K562 (cell line): ENCODE data around the gene DISC1. TPM values are rescaled to one million over a fixed set of nuclear protein-coding genes. Genes with fewer than 3 reads are reported as not detected.

Experiments
- ATAC-seq: fragments of 200-7000 bp; cut with Tn5 transposase; 3 replicates; pipeline ENCODE4 v1.9.1; 2020; ENCODE audit warnings: moderate library complexity
- BruUV-seq: library from RNA; stranded (reverse); fragments of 400-500 nt; replicated peaks from 2 replicates; lab custom pipeline; 2021; lab: Mats Ljungman, UMichigan
- CTCF ChIA-PET: fragments of 300-600 bp; formaldehyde crosslinking; extraction: SDS; loops from one replicate; lab custom pipeline; 2021; ENCODE audit warnings: low intra/inter-chr PET ratio; lab: Yijun Ruan, JAX
- POLR2A ChIA-PET: fragments of 300-600, 350-650 bp; sonication (Branson Sonifier 250); formaldehyde crosslinking; extraction: SDS; loops from one replicate; lab custom pipeline; 2021; ENCODE audit warnings: antibody characterized with exemption, inconsistent platforms; lab: Yijun Ruan, JAX
- DNase-seq, 4 experiments: peaks; one replicate each; pipeline versions ENCODE4 v3.0.0 to v3.0.0-alpha.2; 2011 to 2018; ENCODE audit warnings: low spot score in 3 of 4, mixed read lengths in 3 of 4; ENCODE audit errors: extremely low read depth in 1 of 4
- FAIRE-seq: peaks from 2 replicates; lab custom pipeline; 2011; peaks lifted over from hg19 to GRCh38; lab: Jason Lieb, UNC
- H2AFZ ChIP-seq: 2 replicates; pipeline ENCODE4 v1.6.0; 2011; ENCODE audit warnings: low read depth, low read length, control low read depth, inconsistent platforms
- H3K27ac ChIP-seq: fragments of 200-600 bp; 3 replicates; pipeline ENCODE4 v1.8.0; 2011; ENCODE audit warnings: low read depth, mild to moderate bottlenecking, control low read depth, inconsistent platforms, low read length, moderate library complexity, mixed read lengths; ENCODE audit errors: extremely low read depth
- H3K27me3 ChIP-seq, 2 experiments: fragments of 300-600 bp in 1 of 2; 2 replicates in 1 of 2; 3 replicates in 1 of 2; pipeline versions ENCODE4 v1.6.0 to v1.8.0; 2011; ENCODE audit warnings: inconsistent platforms in 2 of 2, low read length in 2 of 2, mild to moderate bottlenecking in 1 of 2, mixed read lengths in 1 of 2, moderate library complexity in 1 of 2; ENCODE audit not compliant: control insufficient read depth in 2 of 2, insufficient read depth in 2 of 2
- H3K36me3 ChIP-seq: fragments of 300-600 bp; 3 replicates; pipeline ENCODE4 v1.8.0; 2011; ENCODE audit warnings: mild to moderate bottlenecking, low read length, inconsistent platforms; ENCODE audit not compliant: control insufficient read depth, insufficient read depth
- H3K4me1 ChIP-seq, 2 experiments: fragments of 200-600 bp in 1 of 2; replicated peaks in 1 of 2; 2 replicates in 1 of 2; 3 replicates in 1 of 2; pipeline versions ENCODE4 v1.5.1 to v1.8.0; 2011; ENCODE audit warnings: inconsistent platforms in 2 of 2, low read length in 2 of 2, mild to moderate bottlenecking in 1 of 2, mixed read lengths in 1 of 2, moderate library complexity in 1 of 2; ENCODE audit not compliant: control insufficient read depth in 2 of 2, insufficient read depth in 2 of 2
- H3K4me2 ChIP-seq: 2 replicates; pipeline ENCODE4 v1.6.1; 2011; ENCODE audit warnings: low read length, control low read depth, inconsistent platforms, mixed read lengths; ENCODE audit not compliant: insufficient read depth
- H3K4me3 ChIP-seq: fragments of 200-600 bp; sonication (generic), shearing (Covaris generic); 2 replicates; pipeline ENCODE4 v1.5.1; 2016; ENCODE audit warnings: control low read depth, inconsistent platforms
- H3K79me2 ChIP-seq: fragments of 200-600 bp; 3 replicates; pipeline ENCODE4 v1.8.0; 2011; ENCODE audit warnings: low read length, inconsistent platforms; ENCODE audit not compliant: control insufficient read depth, insufficient read depth
- H3K9ac ChIP-seq, 2 experiments: 2 replicates each; pipeline versions ENCODE4 v1.6.0 to v1.6.1; 2011; ENCODE audit warnings: low read depth in 2 of 2, low read length in 2 of 2, control low read depth in 1 of 2, inconsistent platforms in 1 of 2, mild to moderate bottlenecking in 1 of 2, mixed read lengths in 1 of 2; ENCODE audit not compliant: insufficient read depth in 1 of 2
- H3K9me1 ChIP-seq: one replicate; pipeline ENCODE4 v1.6.0; 2011; ENCODE audit warnings: inconsistent platforms, mild to moderate bottlenecking, low read length, moderate library complexity; ENCODE audit not compliant: control insufficient read depth, insufficient read depth
- H3K9me3 ChIP-seq: replicated peaks from 2 replicates; pipeline ENCODE4 v1.5.1; 2011; ENCODE audit warnings: low read depth, low read length, inconsistent platforms; ENCODE audit not compliant: control insufficient read depth, insufficient read depth
- H4K20me1 ChIP-seq: replicated peaks from 2 replicates; pipeline ENCODE4 v1.6.1; 2011; ENCODE audit warnings: low read length, inconsistent platforms, mixed read lengths; ENCODE audit not compliant: control insufficient read depth, insufficient read depth
- CEBPB ChIP-seq: fragments of 450-650 bp; IDR thresholded peaks from 2 replicates; pipeline ENCODE4 v1.6.1; 2016; ENCODE audit warnings: missing genetic modification characterization, missing compliant biosample characterization
- FOXK1 ChIP-seq: sonication (generic); formaldehyde crosslinking; IDR thresholded peaks from 2 replicates; pipeline ENCODE4 v1.8.0; 2022; ENCODE audit warnings: missing genetic modification reagents, mild to moderate bottlenecking, borderline replicate concordance
- FUS ChIP-seq: fragments of 200-400 bp; formaldehyde crosslinking; optimal IDR thresholded peaks from 2 replicates; pipeline ENCODE3; 2017; ENCODE audit warnings: low read depth, low read length
- HDAC3 ChIP-seq: fragments of 450-650 bp; IDR thresholded peaks from 2 replicates; pipeline ENCODE4 v1.6.1; 2018; ENCODE audit warnings: borderline replicate concordance, mild to moderate bottlenecking, moderate library complexity; ENCODE audit not compliant: partially characterized antibody
- MAX ChIP-seq: sonication (generic); formaldehyde crosslinking; IDR thresholded peaks from 2 replicates; pipeline ENCODE4 v1.9.0; 2022; ENCODE audit warnings: mild to moderate bottlenecking, missing genetic modification reagents
- NEUROD1 ChIP-seq: fragments of 150-350 bp; IDR thresholded peaks from 2 replicates; pipeline ENCODE4 v1.6.1; 2014; ENCODE audit warnings: borderline replicate concordance, low read length, low read depth; ENCODE audit not compliant: partially characterized antibody
- ZBTB1 ChIP-seq: sonication (generic); formaldehyde crosslinking; IDR thresholded peaks from 2 replicates; pipeline ENCODE4 v1.8.1; 2023; ENCODE audit warnings: missing genetic modification reagents, low read depth, mild to moderate bottlenecking, borderline replicate concordance
- ZBTB43 ChIP-seq: sonication (generic); formaldehyde crosslinking; IDR thresholded peaks from 2 replicates; pipeline ENCODE4 v1.8.0; 2023; ENCODE audit warnings: mild to moderate bottlenecking, missing genetic modification reagents
- ZNF24 ChIP-seq: fragments of 450-650 bp; IDR thresholded peaks from 2 replicates; pipeline ENCODE4 v1.6.1; 2016
- ZNF75A ChIP-seq: fragments of 450-650 bp; formaldehyde crosslinking; IDR thresholded peaks from 2 replicates; pipeline ENCODE4 v1.4.0; 2020; ENCODE audit warnings: mild to moderate bottlenecking
- WGBS: fragments of 100-300 bp; shearing (Covaris generic); methylation state at CpG from one replicate; pipeline ENCODE4 v1.1.6; 2016; ENCODE audit warnings: low coverage, mixed read lengths; ENCODE audit not compliant: insufficient coverage; ENCODE audit errors: missing lambda C conversion rate; 5-methylcytosine and 5-hydroxymethylcytosine counted together
- in situ Hi-C: fragments of 300-500 bp; cut with MboI; formaldehyde crosslinking; loops from 4 replicates; pipeline ENCODE4 v1.15.0; 2018; ENCODE audit warnings: inconsistent platforms, mixed read lengths
- intact Hi-C: fragments of 100-400 bp; cut with micrococcal nuclease; formaldehyde crosslinking; loops from 2 replicates; pipeline ENCODE4 v1.14.2; 2022
- polyA plus RNA-seq, 8 experiments: library from polyadenylated mRNA; depleted of rRNA in 4 of 8; stranded (reverse) in 5 of 8; unstranded in 3 of 8; fragments of >200 nt; fragmentation: Nextera tagmentation in 2 of 8; fragmentation: Illumina TruSeq in 1 of 8; extraction: Ambion mirVana in 2 of 8; extraction: Trizol in 1 of 8; gene quantifications; 2 replicates each; pipeline versions ENCODE4 v1.2.1 to v1.2.3, GENCODE V29; 2011 to 2014; ENCODE audit warnings: inconsistent platforms in 1 of 8, missing spikeins in 1 of 8
- total RNA-seq, 7 experiments: library from RNA; depleted of rRNA in 6 of 7; stranded (reverse); fragments of >200 nt in 6 of 7; fragmentation: Illumina TruSeq in 2 of 7; extraction: Trizol in 2 of 7; gene quantifications; 2 replicates each; pipeline versions ENCODE4 v1.2.1 to v1.2.3, GENCODE V29; 2011 to 2021; ENCODE audit warnings: low replicate concordance in 1 of 7
- TF ChIP-seq, protein P1 (sequence below): fragments of 250-450 bp; sonication (Bioruptor Pico); IDR thresholded peaks from 2 replicates; pipeline ENCODE4 v1.6.1; 2021; ENCODE audit warnings: mild to moderate bottlenecking
- TF ChIP-seq, protein P2 (sequence below): sonication (generic); formaldehyde crosslinking; IDR thresholded peaks from 2 replicates; pipeline ENCODE4 v1.5.0; 2020; ENCODE audit warnings: missing genetic modification reagents
- TF ChIP-seq, protein P3 (sequence below): fragments of 450-650 bp; IDR thresholded peaks from 2 replicates; pipeline ENCODE4 v1.6.1; 2014; ENCODE audit warnings: low read depth, mild to moderate bottlenecking, moderate library complexity, borderline replicate concordance

Gene DISC1
- total and polyA plus RNA-seq, 9 of the 15 experiments (the other 6 are each of a cell fraction or from before 2014, with no cell fraction given) = 0.01 to 0.11 (median 0.08) TPM; not detected in 1

DNA sequence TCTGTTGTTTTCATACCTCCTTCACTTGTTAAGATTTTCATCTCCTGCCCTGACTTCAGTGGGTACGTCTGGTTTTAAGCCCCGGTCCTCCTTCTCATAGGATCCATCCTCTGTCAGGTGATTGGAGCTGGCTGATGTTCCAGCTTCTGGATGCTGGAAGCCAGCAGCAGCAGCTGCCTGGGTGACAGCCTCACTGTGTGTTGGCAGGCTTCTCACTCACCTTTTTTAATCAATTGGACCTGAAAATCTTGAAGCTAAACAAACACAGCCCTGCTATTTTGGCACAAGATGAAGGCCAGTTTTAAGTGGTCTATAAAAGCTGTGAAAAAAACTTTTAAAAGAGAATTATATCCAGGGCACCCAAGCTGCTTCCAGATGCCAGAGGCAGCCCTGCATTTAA is 181.0 kb downstream of the DISC1 start:
- H2AFZ ChIP-seq = no peak overlapping the region
- ChIA-PET CTCF (interaction anchor here (0.7 kb wide), 1 partner anchor 51 kb away, joined by 4 read pairs; no protein-coding TSS in a partner anchor), POLR2A (interaction anchor here (0.7 kb wide), 1 partner anchor 246 kb away, joined by 4 read pairs; no protein-coding TSS in a partner anchor)
- no peaks in the 10 kb centered on the region for H3K36me3 ChIP-seq
- no peak for TF ChIP-seq ZBTB43 (CRISPR knock-in tag)
- TF ChIP-seq, protein P1, sequence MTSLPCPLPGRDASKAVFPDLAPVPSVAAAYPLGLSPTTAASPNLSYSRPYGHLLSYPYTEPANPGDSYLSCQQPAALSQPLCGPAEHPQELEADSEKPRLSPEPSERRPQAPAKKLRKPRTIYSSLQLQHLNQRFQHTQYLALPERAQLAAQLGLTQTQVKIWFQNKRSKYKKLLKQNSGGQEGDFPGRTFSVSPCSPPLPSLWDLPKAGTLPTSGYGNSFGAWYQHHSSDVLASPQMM (CRISPR knock-in tag) = no peak
- TF ChIP-seq NEUROD1 = no peak
- TF ChIP-seq, protein P2, sequence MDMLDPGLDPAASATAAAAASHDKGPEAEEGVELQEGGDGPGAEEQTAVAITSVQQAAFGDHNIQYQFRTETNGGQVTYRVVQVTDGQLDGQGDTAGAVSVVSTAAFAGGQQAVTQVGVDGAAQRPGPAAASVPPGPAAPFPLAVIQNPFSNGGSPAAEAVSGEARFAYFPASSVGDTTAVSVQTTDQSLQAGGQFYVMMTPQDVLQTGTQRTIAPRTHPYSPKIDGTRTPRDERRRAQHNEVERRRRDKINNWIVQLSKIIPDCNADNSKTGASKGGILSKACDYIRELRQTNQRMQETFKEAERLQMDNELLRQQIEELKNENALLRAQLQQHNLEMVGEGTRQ (CRISPR knock-in tag) = no peak
- no peak for TF ChIP-seq ZBTB1 (CRISPR knock-in tag)
- no peak for TF ChIP-seq FOXK1 (CRISPR knock-in tag)
- no peak for TF ChIP-seq FUS
- TF ChIP-seq CEBPB (tag) = no peak
- TF ChIP-seq ZNF24 = no peak
- no peak for TF ChIP-seq MAX (CRISPR knock-in tag)
- TF ChIP-seq, protein P3, sequence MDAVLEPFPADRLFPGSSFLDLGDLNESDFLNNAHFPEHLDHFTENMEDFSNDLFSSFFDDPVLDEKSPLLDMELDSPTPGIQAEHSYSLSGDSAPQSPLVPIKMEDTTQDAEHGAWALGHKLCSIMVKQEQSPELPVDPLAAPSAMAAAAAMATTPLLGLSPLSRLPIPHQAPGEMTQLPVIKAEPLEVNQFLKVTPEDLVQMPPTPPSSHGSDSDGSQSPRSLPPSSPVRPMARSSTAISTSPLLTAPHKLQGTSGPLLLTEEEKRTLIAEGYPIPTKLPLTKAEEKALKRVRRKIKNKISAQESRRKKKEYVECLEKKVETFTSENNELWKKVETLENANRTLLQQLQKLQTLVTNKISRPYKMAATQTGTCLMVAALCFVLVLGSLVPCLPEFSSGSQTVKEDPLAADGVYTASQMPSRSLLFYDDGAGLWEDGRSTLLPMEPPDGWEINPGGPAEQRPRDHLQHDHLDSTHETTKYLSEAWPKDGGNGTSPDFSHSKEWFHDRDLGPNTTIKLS = no peak
- no peak for TF ChIP-seq HDAC3
- no peak for TF ChIP-seq ZNF75A
- no peak overlapping the region for H3K4me2 ChIP-seq
- in situ Hi-C loops = loop anchor here (5.0 kb wide), 1 partner anchor 50 kb away; no protein-coding TSS in a partner anchor
- H3K27ac ChIP-seq = no peak overlapping the region
- DNase-seq (no peak), FAIRE-seq (no peak), ATAC-seq (no peak)
- H3K9ac ChIP-seq = no peak overlapping the region
- no TSS peak for BruUV-seq
- no peaks in the 10 kb centered on the region for H3K79me2 ChIP-seq
- intact Hi-C loops = no loop called here
- H4K20me1 ChIP-seq = no peaks in the 10 kb centered on the region
- no peaks in the 10 kb centered on the region for H3K9me3 ChIP-seq
- no peaks in the 10 kb centered on the region for H3K9me1 ChIP-seq
- no peaks in the 10 kb centered on the region for H3K27me3 ChIP-seq
- WGBS = 0% methylated on average over 2 of the region's 2 CpGs
- H3K4me3 ChIP-seq = no peak overlapping the region
- peaks cover 0 to 6% of the 10 kb centered on the region in 2 experiments; a peak in 2 of 5 replicates for H3K4me1 ChIP-seq
